GM21360 (cell line): Measurements from ENCODE around the gene TRIM63.

Experiments used
- ATAC-seq: cut with Tn5 transposase; IDR thresholded peaks from one replicate; pipeline ENCODE4 v1.9.1; 2021; ENCODE audit warnings: mild to moderate bottlenecking, moderate library complexity; ENCODE audit not compliant: unreplicated experiment

The TRIM63 gene

DNA sequence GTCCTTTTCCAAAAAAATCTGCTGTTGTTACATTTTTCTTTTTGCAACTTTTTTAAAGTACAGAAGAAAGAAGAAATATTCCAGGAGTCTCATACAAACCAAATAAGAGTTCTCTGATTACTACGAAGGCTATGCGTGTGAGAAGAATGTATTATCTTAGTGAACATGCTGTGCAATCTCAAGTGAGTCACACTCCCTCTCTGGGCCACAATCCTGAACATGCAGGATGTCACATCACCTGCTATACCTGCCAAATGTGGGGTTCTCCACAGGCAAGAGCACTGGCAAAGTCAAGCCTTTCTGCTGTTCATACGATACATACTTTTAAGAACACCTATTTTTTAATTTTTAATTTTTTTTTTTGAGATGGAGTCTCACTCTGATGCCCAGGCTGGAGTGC is 21.7 kb upstream of the TRIM63 start:
- no peak for ATAC-seq

DNA sequence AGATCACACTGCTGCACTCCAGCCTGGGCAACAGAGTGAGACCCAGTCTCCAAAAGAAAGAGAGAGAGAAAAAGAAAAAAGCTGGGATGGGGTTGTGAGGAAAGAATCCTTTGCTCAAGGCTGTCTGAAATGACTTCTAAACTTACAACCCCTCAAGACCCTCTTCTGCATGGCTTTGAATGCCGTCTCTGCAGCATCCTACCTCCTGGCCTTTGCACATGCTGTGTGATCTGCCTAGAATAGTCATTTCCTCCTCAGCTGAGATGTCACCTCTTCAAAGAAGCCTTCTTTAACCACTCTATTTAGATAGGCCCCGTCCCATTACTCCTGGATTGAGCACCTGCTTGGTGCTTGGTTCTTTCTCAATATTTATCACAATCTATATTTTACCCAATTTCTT is 17.4 kb upstream of the TRIM63 start:
- ATAC-seq, result no peak

DNA sequence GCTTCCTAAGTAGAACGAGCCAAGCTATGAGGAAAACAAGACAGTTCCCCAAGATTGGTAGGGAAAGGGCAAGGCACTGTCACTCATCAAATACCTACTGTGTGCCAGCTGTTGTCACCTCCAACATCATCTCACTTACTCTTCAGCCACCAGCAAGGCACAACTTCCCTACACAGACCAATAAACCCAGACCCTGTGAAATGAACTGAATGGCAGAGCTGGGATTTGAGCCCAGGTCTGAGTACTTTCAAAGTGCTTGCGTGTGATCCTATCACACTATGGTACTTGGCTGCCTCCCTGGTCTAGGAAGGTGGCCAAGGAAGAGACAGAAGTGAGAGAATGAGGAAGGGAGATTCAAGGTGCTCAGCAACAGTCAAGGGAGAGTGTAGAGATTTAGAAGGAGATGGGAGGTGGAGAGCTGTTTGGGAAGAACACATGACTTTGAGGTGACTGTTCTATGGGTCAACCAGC is 16.7 kb upstream of the TRIM63 start:
- no peak for ATAC-seq

DNA sequence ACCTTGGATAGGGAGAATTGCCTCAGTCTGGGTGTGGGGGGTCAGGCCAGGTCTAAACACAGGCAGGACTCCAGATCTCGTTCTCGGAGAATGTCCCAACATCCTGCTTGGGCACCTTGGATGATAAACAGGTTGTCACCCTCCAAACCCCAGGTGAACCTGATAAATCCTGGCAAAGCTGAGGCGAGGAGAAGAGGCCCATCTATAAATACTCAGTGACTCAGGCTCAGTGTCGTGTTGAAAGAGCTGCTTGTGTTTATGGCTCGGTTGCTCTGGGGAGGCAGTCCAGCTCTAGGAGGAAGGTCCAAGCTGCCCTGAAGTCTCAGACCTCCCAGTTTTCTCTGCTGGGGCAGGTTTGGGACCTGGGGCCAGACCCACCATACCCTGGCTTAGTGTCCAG is 15.8 kb upstream of the TRIM63 start:
- ATAC-seq, result no peak

DNA sequence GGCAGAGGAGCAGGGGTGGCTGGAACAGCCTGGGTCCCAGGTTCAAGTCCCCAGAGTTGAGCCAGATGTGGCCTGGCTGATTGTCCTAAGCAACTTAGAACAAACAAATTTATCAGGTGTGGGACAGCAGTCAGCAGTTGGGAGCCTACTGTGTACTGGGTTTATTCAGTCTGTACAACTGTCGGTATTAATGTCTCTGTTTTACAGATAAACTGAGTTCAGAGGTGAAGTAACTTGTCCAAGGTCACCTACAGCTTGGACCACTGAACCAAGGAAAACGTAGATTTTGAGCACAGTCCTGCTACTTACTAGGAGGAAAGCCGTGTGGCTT is 14.6 kb upstream of the TRIM63 start:
- no peak for ATAC-seq

DNA sequence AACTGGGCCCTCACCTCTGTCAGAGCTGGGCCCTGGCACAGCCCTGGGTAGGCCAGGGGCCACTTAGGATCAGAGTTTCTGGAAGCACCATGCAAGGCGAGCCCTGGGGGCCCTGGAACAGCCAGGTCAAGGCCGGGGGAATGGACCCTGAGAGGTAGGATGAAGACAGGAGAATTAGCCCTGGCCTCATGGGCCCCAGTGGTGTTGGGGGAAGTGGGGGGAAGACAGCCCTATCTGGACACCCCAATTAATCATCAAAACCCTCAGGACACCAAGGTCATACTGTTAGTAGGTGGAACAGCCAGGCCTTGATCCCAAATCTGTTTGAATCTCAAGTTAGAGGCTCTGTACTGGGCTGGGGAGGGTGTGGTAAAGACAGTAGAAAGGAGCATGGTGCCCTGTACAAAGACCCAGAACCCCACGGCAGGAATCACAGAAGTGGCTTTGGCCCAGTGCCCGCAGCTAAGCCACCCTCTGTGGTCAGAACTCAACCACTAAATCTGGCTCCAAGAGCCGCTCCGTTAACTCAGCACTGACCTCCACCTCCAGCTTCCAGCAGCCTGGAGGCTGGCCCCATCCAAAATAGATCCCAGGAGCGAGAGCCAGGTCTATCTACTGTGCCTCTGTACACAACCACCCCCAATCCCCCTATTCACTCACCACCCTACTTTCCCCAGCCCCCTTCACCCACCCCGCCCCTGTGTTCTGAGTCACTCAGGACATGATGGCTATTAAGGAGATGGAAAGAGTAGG is 14.0 kb upstream of the TRIM63 start:
- ATAC-seq, result no peak

DNA sequence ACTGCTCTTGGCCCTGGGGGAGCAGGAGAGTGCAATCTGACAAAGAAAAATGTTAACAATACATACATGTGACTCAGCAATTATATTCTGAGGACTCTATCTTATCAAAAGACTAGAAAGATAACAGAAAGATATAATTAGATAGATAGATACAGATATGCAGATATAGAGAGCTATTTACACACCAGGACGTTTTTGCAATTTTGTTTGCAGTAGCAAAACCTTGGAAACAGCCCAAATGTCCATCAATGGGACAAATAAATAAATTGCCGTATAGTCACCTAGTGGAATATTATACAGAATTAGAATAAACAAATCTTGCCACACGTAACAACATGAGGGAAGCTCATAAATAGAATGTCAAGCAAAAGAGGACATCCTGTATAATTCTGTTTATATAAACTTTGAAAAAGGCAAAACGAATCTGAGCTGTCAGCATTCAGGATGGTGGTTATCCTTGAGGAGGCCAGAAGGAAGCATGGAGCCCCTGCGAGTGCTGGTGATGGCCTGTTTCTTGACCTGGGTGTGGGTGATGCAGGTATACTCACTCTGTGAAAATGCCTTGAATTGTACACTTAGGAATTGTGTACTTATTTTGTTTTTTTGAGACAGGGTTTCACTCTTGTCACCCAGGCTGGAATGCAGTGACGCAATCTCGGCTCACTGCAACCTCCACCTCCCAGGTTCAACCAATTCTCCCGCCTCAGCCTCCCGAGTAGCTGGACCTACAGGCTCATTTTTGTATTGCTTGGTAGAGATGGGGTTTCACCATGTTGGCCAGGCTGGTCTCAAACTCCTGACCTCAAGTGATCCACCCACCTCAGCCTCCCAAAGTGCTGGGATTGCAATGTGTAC is 12.8 kb upstream of the TRIM63 start:
- no peak for ATAC-seq

DNA sequence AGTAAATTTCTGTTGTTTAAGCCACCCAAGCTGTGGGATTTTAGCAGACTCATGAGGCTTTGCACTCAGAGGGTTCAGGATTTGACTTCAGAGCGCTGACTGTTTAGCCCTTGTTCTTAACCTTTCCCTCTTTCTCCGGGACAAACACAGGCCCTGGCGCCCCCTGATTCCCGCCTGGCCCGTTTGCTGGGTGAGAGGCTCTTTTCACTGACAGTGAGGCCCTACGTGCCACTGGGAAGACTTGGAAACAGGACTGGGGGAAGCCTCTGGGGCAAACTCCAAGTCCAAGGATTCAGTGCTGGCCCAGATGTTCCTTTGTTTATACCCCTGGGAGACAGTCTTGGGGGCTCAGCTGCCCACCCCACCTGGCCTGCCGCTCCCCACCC is 11.7 kb upstream of the TRIM63 start:
- no peak for ATAC-seq

DNA sequence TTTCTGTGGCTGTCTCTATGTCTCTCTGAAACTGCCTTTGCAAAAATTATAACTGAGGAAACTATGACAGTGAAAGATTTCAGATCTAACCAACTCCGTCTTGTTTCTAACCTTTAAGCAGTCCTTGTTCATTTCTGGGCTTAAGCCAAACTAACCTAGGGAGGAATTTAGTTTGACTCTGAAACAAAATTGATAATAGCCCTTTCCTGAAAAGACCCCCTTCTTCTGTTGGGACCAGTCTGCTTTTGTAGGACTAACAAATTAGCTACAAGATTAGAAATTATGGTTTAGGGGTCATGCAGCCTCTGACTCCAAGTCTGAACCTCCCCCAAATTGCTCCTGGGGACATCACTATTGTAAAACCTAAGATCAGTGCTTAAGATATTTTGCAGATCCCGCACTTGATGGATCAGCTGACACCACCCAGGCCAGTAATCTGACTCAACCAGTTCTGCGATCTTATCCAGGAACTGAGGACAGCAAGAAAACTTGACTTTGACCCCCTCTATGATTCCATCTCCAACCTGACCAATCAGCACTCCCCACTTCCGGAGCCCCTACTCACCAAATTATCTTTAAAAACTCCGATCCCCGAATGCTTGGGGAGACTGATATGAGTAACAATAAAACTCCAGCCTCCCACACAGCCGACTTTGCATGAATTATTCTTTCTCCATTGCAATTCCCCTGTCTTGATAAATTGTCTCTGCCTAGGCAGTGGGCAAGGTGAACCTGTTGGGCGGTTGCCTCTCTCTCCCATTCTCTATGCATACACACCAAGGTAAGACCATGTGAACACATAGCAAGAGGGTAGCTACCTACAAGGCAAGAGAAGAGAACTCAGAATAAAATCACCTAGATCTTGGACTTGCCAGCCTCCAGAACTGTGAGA is 11.1 kb upstream of the TRIM63 start:
- ATAC-seq, result no peak

DNA sequence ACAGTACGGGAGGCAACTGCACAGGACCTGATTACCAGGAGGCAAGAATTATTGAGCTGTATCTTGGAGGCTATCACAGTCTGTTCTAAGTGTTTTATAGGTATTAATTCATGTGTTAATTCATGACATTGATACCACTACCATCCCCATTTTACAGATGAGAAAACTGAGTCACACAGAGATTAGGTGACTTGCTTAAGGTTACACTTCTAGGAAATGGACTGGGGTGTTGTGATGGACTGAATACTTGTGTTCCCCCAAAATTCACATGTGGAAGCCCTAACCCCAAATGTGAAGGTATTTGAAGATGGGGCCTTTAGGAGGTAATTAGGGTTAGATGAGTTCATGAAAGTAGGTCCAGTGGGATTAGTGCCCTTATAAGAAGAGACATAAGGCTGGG is 10.1 kb upstream of the TRIM63 start:
- no peak for ATAC-seq

DNA sequence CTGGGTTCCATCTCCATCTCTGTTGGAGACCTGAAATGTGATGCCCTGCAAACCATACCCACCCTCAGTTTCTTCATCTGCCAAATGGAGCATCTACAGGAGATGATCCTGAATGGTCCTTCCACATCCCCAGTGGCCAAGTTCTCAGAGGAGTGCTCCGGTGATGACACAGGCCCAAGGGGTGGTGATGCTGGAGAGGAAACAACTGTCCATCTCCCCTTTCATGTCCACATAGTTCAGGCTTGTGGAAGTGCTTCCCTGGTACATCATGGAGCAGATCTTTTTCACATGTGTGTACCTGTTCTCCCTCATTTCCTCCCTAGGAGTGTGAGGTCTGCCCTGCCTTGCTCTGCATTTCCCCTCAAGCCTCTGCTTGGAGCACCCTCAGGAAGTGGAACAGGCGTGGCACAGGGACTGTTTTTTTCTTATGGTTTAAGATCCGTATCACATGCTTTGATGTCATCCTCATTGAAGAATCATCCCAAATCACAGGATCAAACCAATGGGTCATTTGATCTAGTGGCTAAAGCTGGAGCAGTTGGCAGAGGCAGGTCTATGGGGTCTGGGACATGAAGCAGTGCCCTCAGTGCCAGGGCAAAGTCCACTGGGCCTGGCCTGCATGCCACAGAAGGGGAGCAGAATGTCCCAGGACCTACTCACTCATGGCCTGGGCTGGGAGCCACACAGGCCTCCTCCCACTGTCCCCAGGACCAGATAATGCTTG is 8.2 kb upstream of the TRIM63 start:
- ATAC-seq, result no peak

DNA sequence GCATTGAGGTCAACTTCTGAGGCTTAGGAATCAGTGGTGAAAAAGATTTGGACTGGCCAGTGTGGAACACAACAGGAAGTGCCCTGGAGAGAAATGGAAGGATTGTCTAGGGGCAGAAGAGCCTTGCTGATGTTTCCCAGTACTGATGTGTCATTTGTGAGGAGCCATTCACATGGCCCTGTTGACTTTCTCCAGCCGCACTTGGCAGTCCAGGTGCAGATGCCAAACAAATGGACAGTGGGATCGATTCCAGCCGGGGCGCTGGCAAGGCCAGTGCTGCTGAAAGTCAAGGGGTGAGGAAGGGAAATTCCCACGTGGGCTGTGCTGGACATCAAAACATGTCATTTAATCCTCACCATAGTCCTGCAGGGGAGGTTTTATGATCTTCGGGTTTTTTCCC is 4.9 kb upstream of the TRIM63 start:
- no peak for ATAC-seq

DNA sequence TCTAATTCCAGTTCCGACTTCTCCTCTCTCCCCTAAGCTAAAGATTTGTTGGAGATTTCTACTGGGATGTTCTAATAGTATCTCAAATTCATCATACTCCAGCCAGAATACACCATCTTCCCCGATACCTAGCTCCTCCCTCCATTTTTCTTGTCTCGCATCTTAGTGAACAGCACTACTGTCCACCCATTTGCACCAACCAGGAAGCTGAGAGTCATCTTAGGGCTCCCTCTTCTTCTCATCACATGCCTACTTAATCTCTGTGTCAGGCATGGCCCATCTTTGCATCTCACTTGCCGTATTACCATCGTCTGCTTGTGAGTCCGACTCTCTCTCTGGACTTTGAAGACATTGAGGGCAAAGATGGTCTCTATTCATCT is 3.5 kb upstream of the TRIM63 start:
- no peak for ATAC-seq

DNA sequence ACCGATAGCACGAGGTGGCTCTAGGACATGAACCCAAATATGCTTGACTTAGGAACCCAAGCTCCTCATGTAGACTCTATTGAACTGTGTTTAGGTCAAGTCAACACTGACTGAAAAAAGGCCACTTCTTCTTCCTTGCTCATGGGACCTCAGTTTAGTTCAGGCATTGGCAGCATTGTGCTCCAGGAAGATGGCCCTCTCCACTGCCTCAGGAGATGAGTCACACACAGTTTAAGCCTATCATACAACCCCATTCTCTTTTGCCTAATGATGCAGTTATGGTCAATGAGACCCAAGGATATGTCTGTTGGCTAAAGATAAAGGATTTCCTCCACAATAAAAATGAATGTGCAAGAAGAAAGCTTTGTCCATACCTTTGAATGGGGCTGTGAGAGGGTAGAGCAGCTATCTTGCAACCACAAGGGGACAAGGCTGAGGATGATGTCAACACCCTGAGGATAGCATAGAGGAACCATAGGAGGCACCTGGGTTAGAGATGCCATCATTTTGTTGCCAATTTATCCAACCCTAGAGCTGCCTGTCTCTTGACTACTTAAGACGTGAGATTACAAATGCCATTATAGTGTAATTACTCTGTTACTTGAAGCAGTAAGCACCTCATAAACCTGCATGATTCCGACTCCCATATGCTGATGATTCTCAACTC is 3.0 kb upstream of the TRIM63 start:
- ATAC-seq, result no peak

DNA sequence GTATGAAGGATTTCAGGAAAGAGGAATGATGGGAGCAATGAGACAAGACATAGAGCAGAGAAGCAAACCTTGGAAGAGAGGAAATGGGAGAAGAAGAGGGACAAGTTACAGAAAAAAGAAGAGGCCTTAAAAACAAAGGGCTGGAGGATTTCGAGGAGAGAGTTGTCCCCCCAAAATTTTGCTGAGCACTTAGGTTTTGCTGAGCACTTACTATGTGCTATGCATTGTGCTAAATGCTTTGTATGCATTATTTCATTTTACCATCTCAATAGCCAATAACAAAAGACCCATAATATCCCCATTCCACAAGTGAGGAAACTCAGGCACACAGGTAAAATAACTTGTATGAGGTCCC is 2.5 kb upstream of the TRIM63 start:
- ATAC-seq, result no peak

DNA sequence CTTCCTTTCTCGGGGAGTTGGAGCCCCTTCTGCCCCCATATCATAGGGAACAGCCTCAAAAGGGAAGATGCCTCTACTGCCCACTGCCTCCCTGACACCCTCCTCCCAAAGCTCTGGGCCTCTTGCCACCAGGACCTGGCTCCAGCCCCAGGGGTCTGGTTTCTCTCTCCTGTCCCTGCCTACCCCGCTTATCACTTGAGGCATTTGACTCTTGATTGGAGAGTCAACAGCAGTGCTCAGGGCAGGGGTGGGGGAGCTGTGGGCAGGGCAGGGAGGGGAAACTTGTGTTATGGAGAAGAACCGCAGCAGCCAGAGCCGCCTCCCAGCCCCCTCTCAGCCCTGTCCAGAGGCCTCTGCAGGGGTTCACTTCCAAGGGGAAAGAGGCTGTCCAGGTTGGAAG is 573 bp downstream of the TRIM63 start:
- no peak for ATAC-seq

DNA sequence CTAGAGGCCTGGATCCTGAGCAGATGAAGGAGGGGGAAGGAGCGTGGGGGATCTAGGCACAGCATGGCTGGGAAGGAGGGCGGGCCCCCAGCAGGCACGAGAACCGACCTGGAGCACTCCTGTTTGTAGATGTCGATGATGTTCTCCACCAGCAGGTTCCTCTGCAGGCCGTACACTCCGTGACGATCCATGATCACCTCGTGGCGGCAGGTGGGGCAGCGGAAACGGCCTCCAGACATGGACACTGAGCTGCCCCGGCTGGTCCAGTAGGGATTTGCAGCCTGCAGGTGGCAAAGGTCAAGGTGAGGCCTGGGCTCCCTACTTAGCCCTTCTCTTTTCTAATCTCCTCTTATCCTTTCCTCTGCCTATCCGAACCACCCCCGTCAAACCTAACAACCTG is 1.3 kb downstream of the TRIM63 start:
- no peak for ATAC-seq

DNA sequence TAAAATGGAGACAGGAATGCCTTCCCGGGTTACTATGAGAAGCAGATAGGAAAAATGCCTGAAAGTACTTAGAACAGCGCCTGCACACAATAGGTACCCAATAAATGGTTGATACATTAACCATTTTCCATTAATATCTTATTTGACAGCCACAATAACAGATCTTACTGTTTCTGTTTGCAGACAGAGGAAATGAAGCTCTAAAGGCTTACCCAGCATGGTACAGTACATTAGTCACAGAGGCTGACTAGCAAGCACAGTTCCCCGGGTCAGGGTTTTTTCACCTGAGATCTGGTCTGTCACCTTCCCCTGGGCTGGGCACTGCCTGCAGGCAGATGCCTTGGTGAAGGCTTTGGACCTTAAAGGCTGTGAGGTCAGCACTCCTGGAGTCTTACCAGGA is 2.9 kb downstream of the TRIM63 start:
- no peak for ATAC-seq

DNA sequence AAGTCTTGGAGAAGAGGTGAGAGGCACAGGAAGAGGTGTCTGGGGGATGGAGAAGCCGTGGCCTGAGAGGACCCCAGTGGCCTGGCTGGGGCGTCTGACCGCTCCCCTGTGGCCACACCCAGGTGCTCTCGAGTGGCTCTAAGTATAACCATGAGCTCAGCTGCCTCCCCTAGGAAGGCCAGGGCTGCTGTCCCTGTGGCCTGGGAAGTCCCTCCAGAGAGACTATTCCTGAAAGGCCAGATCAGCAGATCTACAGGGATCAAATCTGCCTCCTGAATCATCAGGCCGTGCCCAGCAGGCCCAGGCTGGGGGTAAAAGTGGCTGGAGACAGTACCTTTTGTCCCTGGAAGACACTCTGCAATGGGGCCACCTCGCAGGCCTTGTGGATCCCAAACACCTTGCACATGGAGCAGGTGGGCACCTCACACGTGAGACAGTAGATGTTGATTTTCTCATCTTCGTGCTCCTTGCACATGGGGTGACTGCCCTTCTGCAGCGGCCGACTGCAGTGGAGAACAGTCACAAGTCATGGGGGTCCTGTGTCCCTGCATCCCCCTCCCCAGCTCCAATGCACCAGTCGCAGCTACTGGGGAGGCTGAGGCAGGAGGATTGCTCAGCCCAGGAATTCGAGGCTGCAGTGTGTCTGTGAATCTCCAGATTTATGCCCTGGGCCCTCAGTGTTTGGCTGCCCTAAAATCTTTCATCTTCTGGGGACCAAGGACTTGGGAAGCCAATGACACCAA is 6.4 kb downstream of the TRIM63 start:
- ATAC-seq, result no peak

DNA sequence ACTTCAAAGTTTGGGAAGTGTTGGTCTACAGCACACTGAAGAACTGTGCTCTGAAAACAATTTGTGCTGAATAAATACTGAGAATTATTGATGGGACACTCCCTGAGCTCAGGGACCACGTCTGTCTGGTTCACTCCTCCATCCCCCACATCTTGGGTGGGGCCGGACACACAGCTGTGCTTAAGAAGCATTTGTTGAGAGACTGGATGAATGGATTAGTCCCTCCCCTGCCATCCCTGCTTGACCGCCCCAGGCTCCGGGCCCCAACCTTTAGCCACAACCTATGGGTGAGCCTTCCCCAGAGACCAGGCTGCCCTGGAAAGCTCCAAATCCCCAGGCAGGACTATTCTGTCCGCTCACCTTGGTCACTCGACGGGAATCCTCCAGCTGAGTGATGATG is 7.5 kb downstream of the TRIM63 start:
- no peak for ATAC-seq
